ENCODE data around the gene UBA52.
"Not testable (repeated sequence)": the region's sequence is repeated elsewhere in the genome, so short reads cannot be mapped to it uniquely, and the experiment has no call there.

DNA sequence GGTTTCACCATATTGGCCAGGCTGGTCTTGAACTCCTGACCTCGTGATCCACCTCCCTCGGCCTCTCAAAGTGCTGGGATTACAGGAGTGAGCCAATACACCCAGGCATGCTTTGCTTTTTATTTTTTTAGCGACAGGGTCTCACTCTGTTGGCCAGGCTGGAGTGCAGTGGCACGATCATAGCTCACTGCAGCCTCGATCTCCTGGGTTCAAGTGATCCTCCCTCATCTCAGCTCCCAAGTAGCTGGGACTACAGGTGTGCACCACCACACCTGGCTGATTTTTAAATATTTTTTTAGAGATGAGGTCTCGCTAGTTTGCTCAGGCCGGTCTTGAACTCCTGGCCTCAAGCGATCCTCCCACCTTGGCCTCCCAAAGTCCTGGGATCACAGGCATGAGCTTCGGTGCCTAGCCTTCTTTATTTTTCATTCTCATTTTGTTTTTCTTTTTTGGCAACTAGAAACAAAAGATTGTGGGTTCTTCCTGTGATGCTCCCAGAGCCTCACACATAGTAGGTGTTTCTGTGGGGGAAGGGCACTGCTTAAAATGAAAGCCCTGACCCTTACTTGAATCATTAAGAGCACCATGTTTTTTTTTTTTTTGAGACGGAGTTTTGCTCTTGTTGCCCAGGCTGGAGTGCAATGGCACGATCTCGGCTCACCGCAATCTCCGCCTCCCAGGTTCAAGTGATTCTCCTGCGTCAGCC is 29.2 kb downstream of the UBA52 start:
- TF ChIP-seq EZH2phosphoT487 (IDR thresholded peaks at IDR 0.05; ENCODE audit: insufficient read depth, low read depth); EZH2 (IDR thresholded peaks at IDR 0.05; ENCODE audit: insufficient read depth, poor library complexity, severe bottlenecking): not testable (repeated sequence)

Measured in GM23248 (cell line).